HAP-1 (cell line): Measurements from ENCODE around the gene PCNX1.

Experiments
- DNase-seq, 2 experiments: peaks; one replicate each; pipeline ENCODE4 v3.0.0-alpha.2; 2016 to 2020; ENCODE audit warnings: low spot score in 2 of 2
- H3K27me3 ChIP-seq: fragments of 250-450 bp; sonication (Bioruptor Pico); 2 replicates; pipeline ENCODE4 v1.5.1; 2020; ENCODE audit warnings: low read depth, mild to moderate bottlenecking, moderate library complexity
- H3K36me3 ChIP-seq: fragments of 250-450 bp; sonication (Bioruptor Pico); replicated peaks from 2 replicates; pipeline ENCODE4 v1.5.1; 2020; ENCODE audit warnings: mild to moderate bottlenecking
- H3K4me1 ChIP-seq: fragments of 250-450 bp; sonication (Bioruptor Pico); 2 replicates; pipeline ENCODE4 v1.5.1; 2020; ENCODE audit warnings: mild to moderate bottlenecking
- H3K4me3 ChIP-seq: fragments of 250-450 bp; sonication (Bioruptor Pico); 2 replicates; pipeline ENCODE4 v1.5.1; 2020; ENCODE audit warnings: mild to moderate bottlenecking, moderate library complexity
- H3K9me3 ChIP-seq: fragments of 250-450 bp; sonication (Bioruptor Pico); 2 replicates; pipeline ENCODE4 v1.5.1; 2020; ENCODE audit warnings: mild to moderate bottlenecking, moderate library complexity
- in situ Hi-C: fragments of 300-500 bp; cut with MboI; formaldehyde crosslinking; loops from 3 replicates; pipeline ENCODE4 v1.14.3; 2020; ENCODE audit warnings: low sequenced_read_pairs, inconsistent platforms, mixed read lengths

Gene PCNX1

GRCh38 chr14:70894868-70895267 is 12.4 kb upstream of the PCNX1 start:
- no peak for DNase-seq
- Histone ChIP-seq H3K4me1 (no peaks in the 10 kb centered on the region), H3K27me3 (no peaks in the 10 kb centered on the region)

GRCh38 chr14:70896317-70896716 is 10.9 kb upstream of the PCNX1 start:
- DNase-seq, result no peak
- H3K36me3 ChIP-seq, result no peaks in the 10 kb centered on the region
- no peaks in the 10 kb centered on the region for H3K4me1 ChIP-seq
- no peak overlapping the region for H3K4me3 ChIP-seq
- in situ Hi-C loops, result no loop called here
- no peaks in the 10 kb centered on the region for H3K9me3 ChIP-seq
- H3K27me3 ChIP-seq, result no peaks in the 10 kb centered on the region

More at GRCh38 chr14:70894868-70895267, 12.4 kb upstream of the PCNX1 start:
- Histone ChIP-seq H3K36me3 (no peaks in the 10 kb centered on the region), H3K4me3 (no peak overlapping the region), H3K9me3 (no peaks in the 10 kb centered on the region)
- in situ Hi-C loops, result no loop called here

GRCh38 chr14:70896981-70897380 is 10.3 kb upstream of the PCNX1 start:
- DNase-seq, result no peak
- Histone ChIP-seq H3K9me3 (no peaks in the 10 kb centered on the region), H3K4me3 (no peak overlapping the region), H3K36me3 (no peaks in the 10 kb centered on the region), H3K27me3 (no peaks in the 10 kb centered on the region), H3K4me1 (no peaks in the 10 kb centered on the region)
- in situ Hi-C loops, result no loop called here

- no peak for DNase-seq
- no peaks in the 10 kb centered on the region for H3K36me3 ChIP-seq
- no peaks in the 10 kb centered on the region for H3K4me1 ChIP-seq
- H3K27me3 ChIP-seq, result no peaks in the 10 kb centered on the region
- H3K9me3 ChIP-seq, result no peaks in the 10 kb centered on the region
- no peak overlapping the region for H3K4me3 ChIP-seq
- in situ Hi-C loops, result no loop called here
Measured at GRCh38 chr14:70897464-70897863, 9.8 kb upstream of the PCNX1 start.

- in situ Hi-C loops, result no loop called here
- Histone ChIP-seq H3K4me1 (no peaks in the 10 kb centered on the region), H3K4me3 (no peak overlapping the region), H3K36me3 (no peaks in the 10 kb centered on the region), H3K9me3 (no peaks in the 10 kb centered on the region), H3K27me3 (no peaks in the 10 kb centered on the region)
- no peak for DNase-seq
Measured at GRCh38 chr14:70898111-70898745, 9.0 kb upstream of the PCNX1 start.

GRCh38 chr14:70901269-70901668 is 6.0 kb upstream of the PCNX1 start:
- Histone ChIP-seq H3K4me1 (peaks cover 6% of the 10 kb centered on the region), H3K36me3 (no peaks in the 10 kb centered on the region), H3K27me3 (no peaks in the 10 kb centered on the region), H3K9me3 (no peaks in the 10 kb centered on the region), H3K4me3 (no peak overlapping the region)
- no peak for DNase-seq
- in situ Hi-C loops, result no loop called here

- H3K4me1 ChIP-seq, result peaks cover 14% of the 10 kb centered on the region
Measured at GRCh38 chr14:70902184-70902583, 5.1 kb upstream of the PCNX1 start.

GRCh38 chr14:70904373-70904772 is 2.9 kb upstream of the PCNX1 start:
- Histone ChIP-seq H3K4me1 (peaks cover 17% of the 10 kb centered on the region), H3K4me3 (no peak overlapping the region), H3K27me3 (no peaks in the 10 kb centered on the region), H3K9me3 (no peaks in the 10 kb centered on the region), H3K36me3 (peaks cover 3% of the 10 kb centered on the region; the same call in 1 of the 2 replicates)
- DNase-seq, result no peak
- in situ Hi-C loops, result no loop called here

More at GRCh38 chr14:70902184-70902583, 5.1 kb upstream of the PCNX1 start:
- in situ Hi-C loops, result no loop called here
- no peak for DNase-seq
- H3K9me3 ChIP-seq, result no peaks in the 10 kb centered on the region
- no peaks in the 10 kb centered on the region for H3K36me3 ChIP-seq
- H3K4me3 ChIP-seq, result no peak overlapping the region
- H3K27me3 ChIP-seq, result no peaks in the 10 kb centered on the region

- in situ Hi-C loops, result no loop called here
- H3K27me3 ChIP-seq, result no peaks in the 10 kb centered on the region
- no peak for DNase-seq
Measured at GRCh38 chr14:70905301-70905700, 2.0 kb upstream of the PCNX1 start.

GRCh38 chr14:70906793-70907175 is 475 bp upstream of the PCNX1 start:
- no peaks in the 10 kb centered on the region for H3K9me3 ChIP-seq
- no peak for DNase-seq
- H3K36me3 ChIP-seq, result peaks cover 6% of the 10 kb centered on the region; the same call in 1 of the 2 replicates
- in situ Hi-C loops, result no loop called here
- H3K4me3 ChIP-seq, result peak overlapping the region; percentile 89
- peaks cover 28% of the 10 kb centered on the region for H3K4me1 ChIP-seq
- no peaks in the 10 kb centered on the region for H3K27me3 ChIP-seq

More at GRCh38 chr14:70905301-70905700, 2.0 kb upstream of the PCNX1 start:
- peaks cover 3% of the 10 kb centered on the region; the same call in 1 of the 2 replicates for H3K36me3 ChIP-seq
- H3K9me3 ChIP-seq, result no peaks in the 10 kb centered on the region
- H3K4me3 ChIP-seq, result no peak overlapping the region
- peaks cover 22% of the 10 kb centered on the region for H3K4me1 ChIP-seq

- Histone ChIP-seq H3K9me3 (no peaks in the 10 kb centered on the region), H3K4me3 (peak overlapping the region; percentile 89), H3K4me1 (peaks cover 30% of the 10 kb centered on the region), H3K27me3 (no peaks in the 10 kb centered on the region), H3K36me3 (peaks cover 6% of the 10 kb centered on the region; the same call in 1 of the 2 replicates)
- peak; percentile 16 to 56 for DNase-seq
- in situ Hi-C loops, result no loop called here
Measured at GRCh38 chr14:70907996-70908934, 1.0 kb downstream of the PCNX1 start.

GRCh38 chr14:70908935-70909641 is 1.8 kb downstream of the PCNX1 start:
- in situ Hi-C loops, result no loop called here
- H3K9me3 ChIP-seq, result no peaks in the 10 kb centered on the region
- peaks cover 30% of the 10 kb centered on the region for H3K4me1 ChIP-seq
- DNase-seq, result no peak
- peak overlapping the region; percentile 89 for H3K4me3 ChIP-seq
- H3K36me3 ChIP-seq, result peaks cover 6% of the 10 kb centered on the region; the same call in 1 of the 2 replicates
- H3K27me3 ChIP-seq, result no peaks in the 10 kb centered on the region

- DNase-seq, result peak; percentile 54 to 68
- no peaks in the 10 kb centered on the region for H3K9me3 ChIP-seq
- no peaks in the 10 kb centered on the region for H3K27me3 ChIP-seq
- peak overlapping the region; percentile 89 for H3K4me3 ChIP-seq
- peaks cover 9% of the 10 kb centered on the region; the same call in 1 of the 2 replicates for H3K36me3 ChIP-seq
- peaks cover 30% of the 10 kb centered on the region for H3K4me1 ChIP-seq
- in situ Hi-C loops, result no loop called here
Measured at GRCh38 chr14:70909733-70910614, 2.7 kb downstream of the PCNX1 start.
